PFSK-1 (cell line): ENCODE measurements around the gene DIPK1B.

Experiments used
- POLR2AphosphoS5 ChIP-seq: IDR thresholded peaks from 2 replicates; pipeline ENCODE4 v1.6.1; 2012; ENCODE audit warnings: low read depth, mild to moderate bottlenecking, control low read depth, low read length, moderate library complexity
- REST ChIP-seq, 2 experiments: IDR thresholded peaks; 2 replicates each; pipeline versions ENCODE4 v1.6.1 to v1.8.0; 2011 to 2012; ENCODE audit warnings: low read depth in 2 of 2, low read length in 2 of 2, control low read depth in 1 of 2, inconsistent platforms in 1 of 2, mild to moderate bottlenecking in 1 of 2, moderate library complexity in 1 of 2; ENCODE audit not compliant: insufficient read depth in 1 of 2
- TAF1 ChIP-seq: IDR thresholded peaks from 2 replicates; pipeline ENCODE4 v1.6.1; 2012; ENCODE audit warnings: low read length, control low read depth, borderline replicate concordance; ENCODE audit not compliant: insufficient read depth

GRCh38 chr9:136745389-136746154 lies 33.2 kb downstream of the DIPK1B start:
- no peak for TF ChIP-seq POLR2AphosphoS5
- TF ChIP-seq TAF1 = no peak
- no peak for TF ChIP-seq REST (IDR thresholded peaks at IDR 0.05; ENCODE audit: insufficient read depth in 1 of 2, low read depth in 2 of 2, low read length in 2 of 2)
